SK-N-SH (cell line): Measurements from ENCODE around the gene CDIP1. TPM values are rescaled to one million over a fixed set of nuclear protein-coding genes. Genes with fewer than 3 reads are reported as not detected.

Source experiments
- CTCF ChIA-PET: fragments of 300-600, 350-600 bp; formaldehyde crosslinking; extraction: SDS; loops from one replicate; lab custom pipeline; 2021; lab: Yijun Ruan, JAX
- POLR2A ChIA-PET: fragments of 350-600 bp; sonication (Branson Sonifier 250); formaldehyde crosslinking; extraction: SDS; loops from one replicate; lab custom pipeline; 2020; ENCODE audit warnings: antibody characterized with exemption, inconsistent platforms; lab: Yijun Ruan, JAX
- DNase-seq: peaks from one replicate; pipeline ENCODE4 v3.0.0; 2012
- H2AFZ ChIP-seq: fragments of 200-600 bp; sonication (generic); 2 replicates; pipeline ENCODE4 v1.8.1; 2016; ENCODE audit warnings: antibody characterized with exemption, mild to moderate bottlenecking, low read depth
- H3F3A ChIP-seq: fragments of 200-600 bp; sonication (generic); replicated peaks from 2 replicates; pipeline ENCODE3; 2016; ENCODE audit warnings: antibody characterized with exemption, mild to moderate bottlenecking; ENCODE audit not compliant: insufficient read depth
- H3K27ac ChIP-seq, 2 experiments: fragments of 200-500 bp in 1 of 2; fragments of 200-600 bp in 1 of 2; sonication (Bioruptor generic) in 1 of 2; sonication (generic), shearing (Covaris generic) in 1 of 2; 2 replicates each; pipeline versions ENCODE4 v1.5.1 to v1.6.1; 2014 to 2016; ENCODE audit warnings: low read depth in 2 of 2, inconsistent platforms in 1 of 2, low read length in 1 of 2, mild to moderate bottlenecking in 1 of 2, mixed read lengths in 1 of 2
- H3K27me3 ChIP-seq: fragments of 200-600 bp; sonication (generic), shearing (Covaris generic); 2 replicates; pipeline ENCODE4 v1.6.1; 2016; ENCODE audit warnings: mixed run types; ENCODE audit not compliant: insufficient read depth
- H3K36me3 ChIP-seq, 2 experiments: fragments of 200-500 bp in 1 of 2; fragments of 200-600 bp in 1 of 2; sonication (Bioruptor generic) in 1 of 2; sonication (generic) in 1 of 2; replicated peaks in 1 of 2; 2 replicates each; pipeline versions ENCODE3 to v1.5.1; 2014 to 2016; ENCODE audit warnings: low read length in 1 of 2, mild to moderate bottlenecking in 1 of 2; ENCODE audit not compliant: insufficient read depth in 2 of 2, control insufficient read depth in 1 of 2
- H3K4me1 ChIP-seq, 2 experiments: fragments of 200-500 bp in 1 of 2; fragments of 200-600 bp in 1 of 2; sonication (Bioruptor generic) in 1 of 2; sonication (generic), shearing (Covaris generic) in 1 of 2; 2 replicates each; pipeline versions ENCODE4 v1.5.1 to v1.6.1; 2014 to 2016; ENCODE audit warnings: low read depth in 1 of 2, low read length in 1 of 2, mixed run types in 1 of 2; ENCODE audit not compliant: insufficient read depth in 2 of 2, control insufficient read depth in 1 of 2
- H3K4me2 ChIP-seq: fragments of 200-600 bp; sonication (generic), shearing (Covaris generic); 2 replicates; pipeline ENCODE4 v1.6.1; 2017; ENCODE audit warnings: mixed run types
- H3K4me3 ChIP-seq, 2 experiments: fragments of 200-500 bp in 1 of 2; fragments of 200-600 bp in 1 of 2; sonication (Bioruptor generic) in 1 of 2; sonication (generic), shearing (Covaris generic) in 1 of 2; 2 replicates each; pipeline versions ENCODE4 v1.5.1 to v1.8.1; 2014 to 2016; ENCODE audit warnings: low read depth in 2 of 2, inconsistent platforms in 1 of 2, low read length in 1 of 2, mild to moderate bottlenecking in 1 of 2, mixed read lengths in 1 of 2, moderate library complexity in 1 of 2
- H3K79me2 ChIP-seq: fragments of 200-600 bp; sonication (generic); 2 replicates; pipeline ENCODE4 v1.8.1; 2017; ENCODE audit warnings: mild to moderate bottlenecking; ENCODE audit not compliant: insufficient read depth
- H3K9ac ChIP-seq: fragments of 200-600 bp; sonication (generic); 2 replicates; pipeline ENCODE4 v1.6.1; 2017; ENCODE audit warnings: mixed run types
- H3K9me2 ChIP-seq: fragments of 200-600 bp; sonication (generic); 2 replicates; pipeline ENCODE4 v1.6.1; 2017; ENCODE audit warnings: mixed run types
- H3K9me3 ChIP-seq: fragments of 200-600 bp; sonication (generic); 2 replicates; pipeline ENCODE4 v1.6.1; 2017; ENCODE audit warnings: mixed run types, mild to moderate bottlenecking, moderate library complexity
- H4K20me1 ChIP-seq: fragments of 200-600 bp; sonication (generic); 2 replicates; pipeline ENCODE4 v1.6.1; 2017; ENCODE audit warnings: mild to moderate bottlenecking, mixed run types; ENCODE audit not compliant: insufficient read depth
- EZH2phosphoT487 ChIP-seq: fragments of 200-600 bp; sonication (generic); IDR thresholded peaks from 2 replicates; pipeline ENCODE4 v1.6.1; 2017; ENCODE audit warnings: low read depth, mixed run types, mild to moderate bottlenecking, antibody characterized with exemption, moderate library complexity, borderline replicate concordance
- FOSL2 ChIP-seq: IDR thresholded peaks from 2 replicates; pipeline ENCODE4 v1.4.0; 2012; ENCODE audit warnings: low read depth, mild to moderate bottlenecking, moderate library complexity, borderline replicate concordance
- GABPA ChIP-seq: IDR thresholded peaks from 2 replicates; pipeline ENCODE4 v1.4.0; 2012; ENCODE audit warnings: low read depth, mild to moderate bottlenecking
- GATA2 ChIP-seq: sonication (generic); formaldehyde crosslinking; IDR thresholded peaks from 2 replicates; pipeline ENCODE4 v1.5.0; 2020; ENCODE audit warnings: mild to moderate bottlenecking, missing genetic modification reagents
- MAX ChIP-seq: IDR thresholded peaks from 2 replicates; pipeline ENCODE4 v1.4.0; 2012; ENCODE audit warnings: low read depth
- NFIC ChIP-seq: IDR thresholded peaks from 2 replicates; pipeline ENCODE4 v1.4.0; 2012; ENCODE audit warnings: borderline replicate concordance
- NRF1 ChIP-seq: IDR thresholded peaks from 2 replicates; pipeline ENCODE4 v1.6.1; 2012; ENCODE audit warnings: low read depth, mild to moderate bottlenecking, low read length
- POLR2AphosphoS5 ChIP-seq: IDR thresholded peaks from 2 replicates; pipeline ENCODE4 v1.6.1; 2012; ENCODE audit warnings: low read depth, low read length
- RCOR1 ChIP-seq: fragments of 150-350 bp; IDR thresholded peaks from 2 replicates; pipeline ENCODE4 v1.6.1; 2017; ENCODE audit warnings: antibody characterized with exemption, low read length
- RFX5 ChIP-seq: IDR thresholded peaks from 2 replicates; pipeline ENCODE4 v1.6.1; 2012; ENCODE audit warnings: mild to moderate bottlenecking, improper control_type of control experiment, low read length
- RXRA ChIP-seq: IDR thresholded peaks from 2 replicates; pipeline ENCODE4 v1.4.0; 2012; ENCODE audit warnings: low read depth, mild to moderate bottlenecking, borderline replicate concordance
- SMC3 ChIP-seq: IDR thresholded peaks from 2 replicates; pipeline ENCODE4 v1.6.1; 2012; ENCODE audit warnings: low read depth, low read length, improper control_type of control experiment
- TCF12 ChIP-seq: IDR thresholded peaks from 2 replicates; pipeline ENCODE4 v1.4.0; 2012
- USF1 ChIP-seq: IDR thresholded peaks from 2 replicates; pipeline ENCODE4 v1.4.0; 2012; ENCODE audit warnings: low read depth, borderline replicate concordance
- YY1 ChIP-seq: IDR thresholded peaks from 2 replicates; pipeline ENCODE4 v1.4.0; 2012; ENCODE audit warnings: low read depth, mild to moderate bottlenecking
- WGBS: methylation state at CpG from one replicate; pipeline ENCODE4 v1.1.6; 2017; ENCODE audit warnings: low lambda C conversion rate; 5-methylcytosine and 5-hydroxymethylcytosine counted together
- polyA plus RNA-seq, 3 experiments: library from polyadenylated mRNA; depleted of rRNA; stranded (reverse); fragments of >200 nt; gene quantifications; 2 replicates each; pipeline ENCODE4 v1.2.3, GENCODE V29; 2012
- TF ChIP-seq, protein P1 (sequence below): IDR thresholded peaks from 2 replicates; pipeline ENCODE4 v1.6.1; 2012; ENCODE audit warnings: mild to moderate bottlenecking, low read depth, low read length, moderate library complexity
- TF ChIP-seq, protein P2 (sequence below): IDR thresholded peaks from 2 replicates; pipeline ENCODE4; 2012

The CDIP1 gene
- polyA plus RNA-seq, 1 of the 3 experiments (the other 2 are of a cell fraction), result 30.2 TPM

DNA sequence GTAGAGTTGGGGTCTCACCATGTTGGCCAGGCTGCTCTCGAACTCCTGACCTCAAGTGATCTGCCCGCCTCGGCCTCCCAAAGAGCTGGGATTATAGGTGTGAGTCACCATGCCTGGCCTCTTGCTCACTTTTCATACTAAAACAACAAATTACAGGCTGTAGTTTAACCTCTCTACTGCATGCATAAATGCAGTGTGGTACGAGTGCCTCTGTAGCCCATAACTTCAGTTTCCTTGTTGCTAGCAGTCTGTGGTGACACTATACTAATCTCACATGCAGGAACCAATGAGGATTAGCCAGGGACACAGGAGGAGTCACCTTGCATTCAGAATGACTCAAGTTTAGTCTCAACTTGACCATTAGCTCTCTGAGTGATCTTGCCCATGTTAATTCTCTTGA lies 42.3 kb downstream of the CDIP1 start:
- Histone ChIP-seq H3K36me3 (no peaks in the 10 kb centered on the region), H3K4me2 (no peak overlapping the region), H3K79me2 (peaks cover 79% of the 10 kb centered on the region), H3K9me3 (no peaks in the 10 kb centered on the region), H3K27me3 (no peaks in the 10 kb centered on the region), H4K20me1 (peaks cover 8% of the 10 kb centered on the region; the same call in 1 of the 2 replicates), H3K4me1 (peaks cover 3 to 39% of the 10 kb centered on the region in 2 experiments; a peak in 3 of 4 replicates), H3K9ac (0 out of 2 replicates have a peak overlapping the region, but pooled peaks have one; percentile 25), H3K9me2 (no peaks in the 10 kb centered on the region), H3K4me3 (no peak overlapping the region), H3K27ac (peak overlapping the region in 1 of 2 experiments; percentile 80; a peak in 2 of 4 replicates), H2AFZ (no peak overlapping the region), H3F3A (peaks cover 39% of the 10 kb centered on the region)
- no peak for DNase-seq
- TF ChIP-seq FOSL2 (peak; percentile 68), SMC3 (no peak), RXRA (peak; percentile 46; the same call in 1 of the 2 replicates), POLR2AphosphoS5 (no peak), GATA2 (CRISPR knock-in tag) (no peak), TCF12 (no peak), YY1 (no peak), EZH2phosphoT487 (no peak), NFIC (no peak)
- TF ChIP-seq, protein P1, sequence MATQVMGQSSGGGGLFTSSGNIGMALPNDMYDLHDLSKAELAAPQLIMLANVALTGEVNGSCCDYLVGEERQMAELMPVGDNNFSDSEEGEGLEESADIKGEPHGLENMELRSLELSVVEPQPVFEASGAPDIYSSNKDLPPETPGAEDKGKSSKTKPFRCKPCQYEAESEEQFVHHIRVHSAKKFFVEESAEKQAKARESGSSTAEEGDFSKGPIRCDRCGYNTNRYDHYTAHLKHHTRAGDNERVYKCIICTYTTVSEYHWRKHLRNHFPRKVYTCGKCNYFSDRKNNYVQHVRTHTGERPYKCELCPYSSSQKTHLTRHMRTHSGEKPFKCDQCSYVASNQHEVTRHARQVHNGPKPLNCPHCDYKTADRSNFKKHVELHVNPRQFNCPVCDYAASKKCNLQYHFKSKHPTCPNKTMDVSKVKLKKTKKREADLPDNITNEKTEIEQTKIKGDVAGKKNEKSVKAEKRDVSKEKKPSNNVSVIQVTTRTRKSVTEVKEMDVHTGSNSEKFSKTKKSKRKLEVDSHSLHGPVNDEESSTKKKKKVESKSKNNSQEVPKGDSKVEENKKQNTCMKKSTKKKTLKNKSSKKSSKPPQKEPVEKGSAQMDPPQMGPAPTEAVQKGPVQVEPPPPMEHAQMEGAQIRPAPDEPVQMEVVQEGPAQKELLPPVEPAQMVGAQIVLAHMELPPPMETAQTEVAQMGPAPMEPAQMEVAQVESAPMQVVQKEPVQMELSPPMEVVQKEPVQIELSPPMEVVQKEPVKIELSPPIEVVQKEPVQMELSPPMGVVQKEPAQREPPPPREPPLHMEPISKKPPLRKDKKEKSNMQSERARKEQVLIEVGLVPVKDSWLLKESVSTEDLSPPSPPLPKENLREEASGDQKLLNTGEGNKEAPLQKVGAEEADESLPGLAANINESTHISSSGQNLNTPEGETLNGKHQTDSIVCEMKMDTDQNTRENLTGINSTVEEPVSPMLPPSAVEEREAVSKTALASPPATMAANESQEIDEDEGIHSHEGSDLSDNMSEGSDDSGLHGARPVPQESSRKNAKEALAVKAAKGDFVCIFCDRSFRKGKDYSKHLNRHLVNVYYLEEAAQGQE, result no peak
- POLR2A ChIA-PET, result no interaction called here
- WGBS, result 60% methylated on average over 4 of the region's 4 CpGs
- CTCF ChIA-PET, result interaction anchor here (1.2 kb wide), 1 partner anchor 11 kb away, joined by 6 read pairs; no protein-coding TSS in a partner anchor

DNA sequence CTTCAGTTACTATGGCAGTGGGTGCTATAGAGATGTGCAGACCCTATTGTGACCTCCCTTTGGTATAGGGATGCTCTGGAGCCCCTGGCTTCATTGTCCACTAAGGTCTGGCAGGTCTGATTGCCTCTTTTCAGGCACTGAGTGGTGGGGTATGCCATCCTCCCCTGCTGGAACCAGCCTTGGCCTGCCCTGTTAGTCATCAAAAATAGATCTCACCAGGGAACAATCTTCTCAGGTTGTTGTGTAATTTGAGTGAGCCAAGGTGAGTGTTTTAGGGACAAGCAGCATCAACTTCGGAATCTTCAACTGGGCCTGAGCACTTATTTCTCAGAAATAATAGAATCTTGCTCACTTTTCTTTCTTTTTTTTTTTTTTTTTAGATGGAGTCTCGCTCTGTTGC lies 42.8 kb downstream of the CDIP1 start:
- DNase-seq, result no peak
- Histone ChIP-seq H3K9me3 (no peaks in the 10 kb centered on the region), H4K20me1 (peaks cover 7% of the 10 kb centered on the region; the same call in 1 of the 2 replicates), H3K27ac (peak overlapping the region in 1 of 2 experiments; percentile 80; a peak in 2 of 4 replicates), H3K9me2 (no peaks in the 10 kb centered on the region), H3K9ac (peak overlapping the region; percentile 25; the same call in 1 of the 2 replicates), H3K4me2 (peak overlapping the region; percentile 56; the same call in 1 of the 2 replicates), H3K36me3 (no peaks in the 10 kb centered on the region), H3K4me1 (peaks cover 3 to 34% of the 10 kb centered on the region in 2 experiments; a peak in 3 of 4 replicates), H3K27me3 (no peaks in the 10 kb centered on the region), H3F3A (peaks cover 34% of the 10 kb centered on the region), H3K4me3 (no peak overlapping the region), H2AFZ (no peak overlapping the region), H3K79me2 (peaks cover 83% of the 10 kb centered on the region)
- ChIA-PET CTCF (no interaction called here), POLR2A (no interaction called here)
- 95% methylated on average over 2 of the region's 2 CpGs for WGBS
- TF ChIP-seq, protein P1, result no peak
- no peak for TF ChIP-seq USF1
- no peak for TF ChIP-seq RFX5
- TF ChIP-seq FOSL2, result no peak
- no peak for TF ChIP-seq NRF1
- no peak for TF ChIP-seq YY1
- TF ChIP-seq, protein P2, sequence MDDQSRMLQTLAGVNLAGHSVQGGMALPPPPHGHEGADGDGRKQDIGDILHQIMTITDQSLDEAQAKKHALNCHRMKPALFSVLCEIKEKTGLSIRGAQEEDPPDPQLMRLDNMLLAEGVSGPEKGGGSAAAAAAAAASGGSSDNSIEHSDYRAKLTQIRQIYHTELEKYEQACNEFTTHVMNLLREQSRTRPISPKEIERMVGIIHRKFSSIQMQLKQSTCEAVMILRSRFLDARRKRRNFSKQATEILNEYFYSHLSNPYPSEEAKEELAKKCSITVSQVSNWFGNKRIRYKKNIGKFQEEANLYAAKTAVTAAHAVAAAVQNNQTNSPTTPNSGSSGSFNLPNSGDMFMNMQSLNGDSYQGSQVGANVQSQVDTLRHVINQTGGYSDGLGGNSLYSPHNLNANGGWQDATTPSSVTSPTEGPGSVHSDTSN, result no peak
- no peak for TF ChIP-seq RCOR1
- TF ChIP-seq GATA2 (CRISPR knock-in tag), result no peak
- TF ChIP-seq GABPA, result no peak
- no peak for TF ChIP-seq MAX
